ENCODE data around the gene TLE5.

TLE5 gene

GRCh38 chr19:3104708-3104983 lies 42.4 kb upstream of the TLE5 start:
- Histone ChIP-seq H3K4me3 (peak overlapping the region; percentile 46), H3K27me3 (no peaks in the 10 kb centered on the region), H3K9ac (peak overlapping the region; percentile 46; the same call in 1 of the 2 replicates), H3K9me3 (no peaks in the 10 kb centered on the region), H3K4me1 (peaks cover 100% of the 10 kb centered on the region), H3K36me3 (0 out of 2 replicates have a peak, but pooled peaks cover 4% of the 10 kb centered on the region), H3K4me2 (peak overlapping the region; percentile 100), H3K27ac (peak overlapping the region; percentile 41; the same call in 1 of the 2 replicates), H4K20me1 (peaks cover 94% of the 10 kb centered on the region)
- TF ChIP-seq Cebpa-rat (IDR thresholded peaks at IDR 0.05), result no peak

GRCh38 chr19:3102239-3103140 lies 40.2 kb upstream of the TLE5 start:
- no peak for TF ChIP-seq Cebpa-rat (IDR thresholded peaks at IDR 0.05)
- H3K27me3 ChIP-seq, result no peaks in the 10 kb centered on the region
- 0 out of 2 replicates have a peak, but pooled peaks cover 4% of the 10 kb centered on the region for H3K36me3 ChIP-seq
- peaks cover 98% of the 10 kb centered on the region for H4K20me1 ChIP-seq
- H3K4me3 ChIP-seq, result no peak overlapping the region
- no peaks in the 10 kb centered on the region for H3K9me3 ChIP-seq
- H3K27ac ChIP-seq, result 0 out of 2 replicates have a peak overlapping the region, but pooled peaks have one; percentile 35
- peaks cover 100% of the 10 kb centered on the region for H3K4me1 ChIP-seq
- peak overlapping the region; percentile 100 for H3K4me2 ChIP-seq
- no peak overlapping the region for H3K9ac ChIP-seq

- peak overlapping the region; percentile 100 for H3K4me2 ChIP-seq
- TF ChIP-seq Cebpa-rat (IDR thresholded peaks at IDR 0.05), result no peak
- H3K27me3 ChIP-seq, result no peaks in the 10 kb centered on the region
- no peaks in the 10 kb centered on the region for H3K9me3 ChIP-seq
- peak overlapping the region; percentile 71 for H3K27ac ChIP-seq
- H3K4me1 ChIP-seq, result peaks cover 100% of the 10 kb centered on the region
- peak overlapping the region; percentile 90 for H3K9ac ChIP-seq
- H3K4me3 ChIP-seq, result peak overlapping the region; percentile 38; the same call in 1 of the 2 replicates
- 0 out of 2 replicates have a peak, but pooled peaks cover 4% of the 10 kb centered on the region for H3K36me3 ChIP-seq
- H4K20me1 ChIP-seq, result peaks cover 98% of the 10 kb centered on the region
Measured at GRCh38 chr19:3100747-3101730, 38.7 kb upstream of the TLE5 start.

- Histone ChIP-seq H3K4me2 (peak overlapping the region; percentile 100), H3K9me3 (no peaks in the 10 kb centered on the region), H4K20me1 (peaks cover 98% of the 10 kb centered on the region), H3K36me3 (no peaks in the 10 kb centered on the region), H3K9ac (peak overlapping the region; percentile 90; the same call in 1 of the 2 replicates), H3K27ac (peak overlapping the region; percentile 71), H3K27me3 (no peaks in the 10 kb centered on the region), H3K4me1 (peaks cover 100% of the 10 kb centered on the region), H3K4me3 (peak overlapping the region; percentile 38; the same call in 1 of the 2 replicates)
- no peak for TF ChIP-seq Cebpa-rat (IDR thresholded peaks at IDR 0.05)
Measured at GRCh38 chr19:3100331-3100730, 38.0 kb upstream of the TLE5 start.

- peak overlapping the region; percentile 100 for H3K4me2 ChIP-seq
- no peaks in the 10 kb centered on the region for H3K9me3 ChIP-seq
- H3K36me3 ChIP-seq, result no peaks in the 10 kb centered on the region
- peak overlapping the region; percentile 90 for H3K9ac ChIP-seq
- H4K20me1 ChIP-seq, result peaks cover 100% of the 10 kb centered on the region
- H3K4me3 ChIP-seq, result peak overlapping the region; percentile 96
- no peaks in the 10 kb centered on the region for H3K27me3 ChIP-seq
- TF ChIP-seq Cebpa-rat (IDR thresholded peaks at IDR 0.05), result no peak
- H3K4me1 ChIP-seq, result peaks cover 98% of the 10 kb centered on the region
- H3K27ac ChIP-seq, result peak overlapping the region; percentile 92
Measured at GRCh38 chr19:3099347-3100145, 37.3 kb upstream of the TLE5 start.

GRCh38 chr19:3098515-3099346 lies 36.4 kb upstream of the TLE5 start:
- Histone ChIP-seq H4K20me1 (peaks cover 92% of the 10 kb centered on the region), H3K27ac (peak overlapping the region; percentile 92), H3K9ac (peak overlapping the region; percentile 90), H3K4me1 (peaks cover 92% of the 10 kb centered on the region), H3K27me3 (no peaks in the 10 kb centered on the region), H3K4me3 (peak overlapping the region; percentile 96), H3K36me3 (no peaks in the 10 kb centered on the region), H3K9me3 (no peaks in the 10 kb centered on the region), H3K4me2 (peak overlapping the region; percentile 100)
- no peak for TF ChIP-seq Cebpa-rat (IDR thresholded peaks at IDR 0.05)

- no peak for TF ChIP-seq Cebpa-rat (IDR thresholded peaks at IDR 0.05)
- Histone ChIP-seq H3K4me1 (peaks cover 92% of the 10 kb centered on the region), H4K20me1 (peaks cover 86% of the 10 kb centered on the region), H3K27me3 (no peaks in the 10 kb centered on the region), H3K9me3 (no peaks in the 10 kb centered on the region), H3K36me3 (no peaks in the 10 kb centered on the region), H3K4me2 (peak overlapping the region; percentile 100), H3K27ac (peak overlapping the region; percentile 92), H3K4me3 (peak overlapping the region; percentile 96), H3K9ac (peak overlapping the region; percentile 90)
Measured at GRCh38 chr19:3098141-3098514, 35.8 kb upstream of the TLE5 start.

GRCh38 chr19:3097442-3097871 lies 35.2 kb upstream of the TLE5 start:
- no peaks in the 10 kb centered on the region for H3K27me3 ChIP-seq

More at GRCh38 chr19:3097442-3097871, 35.2 kb upstream of the TLE5 start:
- H3K4me2 ChIP-seq, result peak overlapping the region; percentile 100
- no peaks in the 10 kb centered on the region for H3K36me3 ChIP-seq
- no peaks in the 10 kb centered on the region for H3K9me3 ChIP-seq
- peak overlapping the region; percentile 90 for H3K9ac ChIP-seq
- no peak for TF ChIP-seq Cebpa-rat (IDR thresholded peaks at IDR 0.05)
- H4K20me1 ChIP-seq, result peaks cover 79% of the 10 kb centered on the region
- peaks cover 89% of the 10 kb centered on the region for H3K4me1 ChIP-seq
- H3K27ac ChIP-seq, result peak overlapping the region; percentile 92
- H3K4me3 ChIP-seq, result peak overlapping the region; percentile 96
